Endothelial cell of hepatic sinusoid (primary cell): Measurements from ENCODE around the gene IL17F.
"Not testable (repeated sequence)": the region's sequence is repeated elsewhere in the genome, so short reads cannot be mapped to it uniquely, and the experiment has no call there.

Experiments
- in situ Hi-C: cut with HindIII; loops from 2 replicates; pipeline ENCODE4 v1.10.0; 2017; ENCODE audit warnings: low sequenced_read_pairs

Gene IL17F

DNA sequence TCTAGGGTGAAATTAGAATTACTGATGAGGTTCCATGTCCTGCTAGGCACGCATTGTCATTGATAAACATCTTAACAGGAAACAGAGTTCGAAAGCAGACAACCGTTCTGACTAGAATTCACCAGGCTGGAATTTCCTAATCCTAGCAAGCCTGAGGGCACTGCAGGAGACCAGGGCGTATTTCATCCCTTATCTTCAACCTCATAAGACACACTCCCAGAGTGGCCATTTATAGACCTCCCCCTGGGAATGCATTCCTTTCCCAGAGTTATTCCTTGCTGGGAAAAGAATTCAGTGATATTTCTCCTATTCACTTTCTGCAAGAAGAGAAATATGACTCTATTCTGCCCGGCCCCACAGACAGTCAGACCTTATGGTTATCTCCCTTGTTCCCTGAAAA is 44.2 kb downstream of the IL17F start:
- in situ Hi-C loops, result not testable (repeated sequence)

DNA sequence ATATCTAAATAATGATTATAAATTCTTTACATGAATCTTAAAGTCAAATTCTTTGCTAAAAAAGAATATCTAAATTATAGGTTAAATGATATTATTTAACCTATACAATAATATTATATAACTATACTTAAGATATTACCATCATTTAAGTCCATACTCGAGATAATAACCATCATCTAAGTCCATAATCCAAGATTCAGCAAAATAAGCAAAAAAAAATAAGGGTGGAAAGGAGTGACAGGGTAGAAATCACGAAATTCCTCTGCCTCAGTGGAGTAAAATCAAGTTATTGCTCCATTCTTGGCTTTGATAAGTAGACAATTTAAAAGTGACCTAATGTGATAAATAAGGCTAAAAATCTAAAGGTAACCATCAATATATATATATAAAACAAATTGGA is 48.4 kb downstream of the IL17F start:
- in situ Hi-C loops, result no loop called here

DNA sequence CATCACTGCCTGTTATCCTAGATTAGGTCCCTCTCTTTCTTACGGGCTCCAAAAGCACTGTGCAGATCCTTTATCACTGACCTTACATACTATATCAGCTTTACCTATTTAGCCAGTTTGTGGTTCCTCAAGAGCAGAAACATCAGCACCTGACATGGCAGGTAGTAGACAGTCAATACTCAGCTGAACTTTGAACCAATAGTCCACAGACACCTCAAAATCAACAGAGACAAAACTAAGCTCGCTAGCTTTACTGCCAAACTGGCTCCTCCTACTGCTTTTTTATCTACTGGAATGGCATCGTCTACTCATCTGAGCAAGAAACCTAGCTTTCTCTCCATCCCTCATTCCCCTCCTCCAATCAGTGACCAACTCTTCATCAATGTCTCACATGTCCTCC is 52.5 kb downstream of the IL17F start:
- in situ Hi-C loops, result no loop called here

DNA sequence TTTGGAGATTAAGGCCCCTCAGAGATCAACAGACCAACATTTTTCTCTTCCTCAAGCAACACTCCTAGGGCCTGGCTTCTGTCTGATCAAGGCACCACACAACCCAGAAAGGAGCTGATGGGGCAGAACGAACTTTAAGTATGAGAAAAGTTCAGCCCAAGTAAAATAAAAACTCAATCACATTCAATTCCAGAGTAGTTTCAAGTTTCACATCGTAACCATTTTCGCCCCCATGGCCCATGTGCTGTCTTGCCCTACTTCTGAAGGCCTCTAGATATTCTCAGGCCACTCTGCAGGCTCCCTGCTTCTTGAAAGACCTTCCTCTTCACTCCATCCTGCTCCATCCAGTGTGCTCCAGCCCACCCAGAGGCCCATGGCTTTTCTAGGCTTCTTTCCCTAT is 53.9 kb downstream of the IL17F start:
- in situ Hi-C loops, result no loop called here

DNA sequence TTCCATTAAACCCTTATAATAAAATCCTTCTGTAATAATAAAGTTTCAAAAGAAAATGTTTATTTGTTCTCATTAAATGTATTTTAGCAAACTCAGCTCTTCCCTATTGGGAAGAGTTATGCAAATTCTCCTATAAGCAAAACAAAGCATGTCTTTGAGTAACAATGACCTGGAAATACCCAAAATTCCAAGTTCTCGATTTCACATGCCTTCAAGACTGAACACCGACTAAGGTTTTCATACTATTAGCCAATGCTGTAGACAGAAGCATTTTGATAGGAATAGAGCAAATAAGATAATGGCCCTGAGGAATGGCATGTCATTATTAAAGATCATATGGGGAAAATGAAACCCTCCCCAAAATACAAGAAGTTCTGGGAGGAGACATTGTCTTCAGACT is 54.3 kb downstream of the IL17F start:
- in situ Hi-C loops, result no loop called here

DNA sequence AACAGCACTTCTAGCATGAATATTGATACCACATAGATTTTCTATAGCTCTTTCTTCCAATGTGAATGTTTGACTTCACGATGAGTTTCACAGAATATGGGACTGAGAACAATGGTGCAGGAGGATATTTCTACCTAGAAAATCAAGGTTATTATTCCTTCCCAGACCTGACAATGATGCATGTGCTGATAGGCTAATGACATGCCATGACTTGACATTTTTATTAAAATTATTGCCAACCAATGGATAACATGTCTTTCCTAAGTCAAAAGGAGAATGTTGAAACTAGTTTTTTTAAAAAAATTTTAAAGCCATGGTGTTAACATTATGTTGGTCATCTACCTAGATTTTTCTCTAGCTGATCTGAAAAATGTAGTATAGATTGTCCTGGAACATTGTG is 57.2 kb downstream of the IL17F start:
- in situ Hi-C loops, result no loop called here
